Stimulated activated CD4-positive, alpha-beta T cell treated with anti-CD3 and anti-CD28 coated beads, Interleukin-1b, Interleukin-23, amount 100 ng/mL, for 24 hours (primary cell): ENCODE results near the gene HMCES.
A peak's percentile ranks its signal among the peaks of the same experiment; 100 is the strongest.

ENCODE experiments used
- DNase-seq, 4 experiments: peaks; one replicate each; pipeline ENCODE4 v3.0.0-alpha.2; 2020; ENCODE audit warnings: low read depth in 4 of 4, low spot score in 1 of 4

HMCES gene

GRCh38 chr3:129295286-129295685, 16.6 kb downstream of the HMCES start:
- DNase-seq, result no peak

GRCh38 chr3:129304146-129304961, 25.7 kb downstream of the HMCES start:
- no peak for DNase-seq

- no peak for DNase-seq
Observed at GRCh38 chr3:129304962-129305222, 26.2 kb downstream of the HMCES start.

GRCh38 chr3:129305592-129306091, 27.0 kb downstream of the HMCES start:
- DNase-seq, result no peak

- DNase-seq, result no peak
Observed at GRCh38 chr3:129308636-129309035, 30.0 kb downstream of the HMCES start.

GRCh38 chr3:129310111-129311011, 31.7 kb downstream of the HMCES start:
- DNase-seq, result no peak

GRCh38 chr3:129311054-129311902, 32.6 kb downstream of the HMCES start:
- DNase-seq, result no peak

GRCh38 chr3:129312021-129312639, 33.5 kb downstream of the HMCES start:
- no peak for DNase-seq

- no peak for DNase-seq
Observed at GRCh38 chr3:129312671-129313414, 34.2 kb downstream of the HMCES start.

GRCh38 chr3:129313415-129313664, 34.7 kb downstream of the HMCES start:
- DNase-seq, result no peak

GRCh38 chr3:129313665-129314385, 35.2 kb downstream of the HMCES start:
- DNase-seq, result no peak

GRCh38 chr3:129314386-129315222, 35.9 kb downstream of the HMCES start:
- DNase-seq, result peak in 2 of 4 experiments; percentile 28 to 48

GRCh38 chr3:129315223-129315997, 36.7 kb downstream of the HMCES start:
- DNase-seq, result peak in 2 of 4 experiments; percentile 14 to 18

- DNase-seq, result no peak
Observed at GRCh38 chr3:129315998-129316247, 37.3 kb downstream of the HMCES start.

- DNase-seq, result peak; percentile 79 to 92 (median 90)
Observed at GRCh38 chr3:129316248-129317013, 37.8 kb downstream of the HMCES start.

- DNase-seq, result no peak
Observed at GRCh38 chr3:129317014-129317771, 38.5 kb downstream of the HMCES start.

- DNase-seq, result no peak
Observed at GRCh38 chr3:129317848-129318247, 39.2 kb downstream of the HMCES start.
